Mesendoderm (in vitro differentiated cells): ENCODE results near the gene MAFF.

ENCODE experiments used
- DNase-seq: peaks from one replicate; pipeline ENCODE4 v3.0.0; 2013
- H2AK5ac ChIP-seq: 2 replicates; pipeline ENCODE4 v1.6.1; 2013; ENCODE audit warnings: low read length, inconsistent platforms
- H2BK120ac ChIP-seq: 2 replicates; pipeline ENCODE4 v1.6.1; 2013; ENCODE audit warnings: low read depth, mild to moderate bottlenecking, low read length, moderate library complexity, mixed read lengths
- H2BK15ac ChIP-seq: replicated peaks from 2 replicates; pipeline ENCODE4 v1.6.1; 2013; ENCODE audit warnings: low read depth, mild to moderate bottlenecking, moderate library complexity
- H2BK5ac ChIP-seq: 2 replicates; pipeline ENCODE4 v1.6.1; 2013; ENCODE audit warnings: low read length, inconsistent platforms
- H3K18ac ChIP-seq: 2 replicates; pipeline ENCODE4 v1.6.1; 2013; ENCODE audit warnings: mild to moderate bottlenecking, low read length, mixed read lengths
- H3K23ac ChIP-seq: one replicate; pipeline ENCODE4 v1.6.1; 2013; ENCODE audit warnings: low read length
- H3K27ac ChIP-seq: 2 replicates; pipeline ENCODE4 v1.5.1; 2013; ENCODE audit warnings: low read depth, mild to moderate bottlenecking, inconsistent platforms, low read length, moderate library complexity
- H3K27me3 ChIP-seq: 2 replicates; pipeline ENCODE4 v1.6.1; 2013; ENCODE audit warnings: low read length, control low read depth, mild to moderate bottlenecking, inconsistent platforms; ENCODE audit not compliant: insufficient read depth, poor library complexity
- H3K36me3 ChIP-seq: 2 replicates; pipeline ENCODE4 v1.6.1; 2013; ENCODE audit warnings: low read length, inconsistent platforms; ENCODE audit not compliant: control insufficient read depth, insufficient read depth
- H3K4ac ChIP-seq: one replicate; pipeline ENCODE4 v1.6.1; 2013; ENCODE audit warnings: low read depth, mild to moderate bottlenecking, low read length, moderate library complexity
- H3K4me1 ChIP-seq: 2 replicates; pipeline ENCODE4 v1.6.1; 2013; ENCODE audit warnings: low read depth, low read length, inconsistent platforms; ENCODE audit not compliant: control insufficient read depth
- H3K4me2 ChIP-seq: 2 replicates; pipeline ENCODE4 v1.6.1; 2013; ENCODE audit warnings: low read length
- H3K4me3 ChIP-seq: 2 replicates; pipeline ENCODE4 v1.5.1; 2013; ENCODE audit warnings: mild to moderate bottlenecking, low read length
- H3K56ac ChIP-seq: one replicate; pipeline ENCODE4 v1.6.1; 2013; ENCODE audit warnings: low read length
- H3K79me1 ChIP-seq: 2 replicates; pipeline ENCODE4 v1.6.1; 2013; ENCODE audit warnings: low read length, inconsistent platforms
- H3K79me2 ChIP-seq: 2 replicates; pipeline ENCODE4 v1.6.1; 2013; ENCODE audit warnings: mild to moderate bottlenecking, low read length; ENCODE audit not compliant: control insufficient read depth, insufficient read depth
- H3K9ac ChIP-seq: 2 replicates; pipeline ENCODE4 v1.6.1; 2013; ENCODE audit warnings: low read length, inconsistent platforms
- H4K5ac ChIP-seq: one replicate; pipeline ENCODE4 v1.6.1; 2013; ENCODE audit warnings: low read length
- H4K8ac ChIP-seq: one replicate; pipeline ENCODE4 v1.6.1; 2013; ENCODE audit warnings: low read depth, mild to moderate bottlenecking, control low read depth, low read length, moderate library complexity
- WGBS: extraction: QIAGEN DNeasy Blood & Tissue Kit; methylation state at CpG from one replicate; pipeline ENCODE4 v1.1.7; 2013; ENCODE audit warnings: low lambda C conversion rate, missing lambda C conversion rate; ENCODE audit not compliant: insufficient coverage; ENCODE audit errors: extremely low coverage; 5-methylcytosine and 5-hydroxymethylcytosine counted together

The MAFF gene

DNA sequence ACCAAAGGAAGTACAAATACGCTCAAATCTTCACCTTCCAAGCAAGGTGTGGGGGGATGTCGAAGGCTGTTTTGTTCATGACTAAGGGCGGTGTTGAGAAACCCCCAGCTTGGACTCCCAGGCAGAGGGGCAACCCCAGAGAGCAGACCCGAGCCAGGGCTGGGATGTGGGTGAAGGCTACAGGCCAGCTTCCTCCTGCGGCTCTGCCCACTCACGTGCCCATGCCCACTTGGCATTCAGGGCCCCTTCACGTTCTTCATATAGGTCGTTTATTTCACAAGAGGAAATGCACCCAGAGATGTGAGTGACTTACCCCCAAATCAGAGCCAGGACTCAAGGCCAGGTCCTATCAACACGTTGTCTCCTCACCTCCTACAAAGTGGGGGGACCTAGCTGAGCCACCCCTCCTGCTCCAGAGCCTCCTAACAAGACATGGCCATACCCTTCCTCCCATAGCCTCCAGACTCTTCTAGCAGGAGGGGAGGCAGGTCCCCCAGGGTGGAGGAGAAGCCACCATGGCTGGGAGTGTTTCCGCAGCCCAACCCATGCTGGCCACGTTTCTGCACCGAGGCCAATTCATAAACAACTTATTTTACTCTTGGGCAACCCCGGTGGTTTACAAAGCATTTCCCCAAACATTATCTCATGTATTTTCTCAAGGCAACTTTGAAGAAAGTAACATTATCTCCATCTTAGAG, 49.0 kb downstream of the MAFF start:
- Histone ChIP-seq H2BK15ac (no peak overlapping the region), H3K18ac (no peak overlapping the region), H3K27ac (no peak overlapping the region), H2AK5ac (no peak overlapping the region), H3K9ac (no peak overlapping the region), H3K4me3 (no peak overlapping the region), H3K27me3 (no peaks in the 10 kb centered on the region), H3K79me1 (peaks cover 14% of the 10 kb centered on the region), H4K8ac (no peak overlapping the region), H3K4me1 (no peaks in the 10 kb centered on the region), H3K56ac (no peak overlapping the region), H3K36me3 (peaks cover 1% of the 10 kb centered on the region), H3K4ac (no peak overlapping the region), H2BK120ac (no peak overlapping the region), H3K79me2 (peaks cover 3% of the 10 kb centered on the region), H2BK5ac (no peak overlapping the region), H4K5ac (no peak overlapping the region), H3K23ac (no peak overlapping the region), H3K4me2 (no peak overlapping the region)
- no CpG with 5 or more reads among the region's 13 CpGs for WGBS
- DNase-seq: no peak

GRCh38 chr22:38251341-38251692, 49.5 kb downstream of the MAFF start:
- no peak overlapping the region for H3K4ac ChIP-seq
- H3K79me2 ChIP-seq: peaks cover 3% of the 10 kb centered on the region
- no peak overlapping the region for H3K9ac ChIP-seq
- no CpG with 5 or more reads among the region's 7 CpGs for WGBS
- no peak overlapping the region for H4K8ac ChIP-seq
- no peak overlapping the region for H4K5ac ChIP-seq
- H3K79me1 ChIP-seq: peaks cover 14% of the 10 kb centered on the region
- H2BK120ac ChIP-seq: no peak overlapping the region
- H3K56ac ChIP-seq: no peak overlapping the region
- no peak overlapping the region for H3K4me3 ChIP-seq
- no peaks in the 10 kb centered on the region for H3K27me3 ChIP-seq
- H2BK15ac ChIP-seq: no peak overlapping the region
- H3K4me2 ChIP-seq: no peak overlapping the region
- no peak overlapping the region for H2AK5ac ChIP-seq
- H3K4me1 ChIP-seq: no peaks in the 10 kb centered on the region
- no peak overlapping the region for H3K27ac ChIP-seq
- H3K18ac ChIP-seq: no peak overlapping the region
- H2BK5ac ChIP-seq: no peak overlapping the region
- DNase-seq: no peak
- no peaks in the 10 kb centered on the region for H3K36me3 ChIP-seq
- H3K23ac ChIP-seq: no peak overlapping the region

GRCh38 chr22:38255697-38256096, 53.9 kb downstream of the MAFF start:
- Histone ChIP-seq H3K36me3 (no peaks in the 10 kb centered on the region), H3K18ac (no peak overlapping the region), H3K4me3 (no peak overlapping the region), H3K23ac (no peak overlapping the region), H4K5ac (no peak overlapping the region), H2BK120ac (no peak overlapping the region), H3K4ac (no peak overlapping the region), H3K4me1 (no peaks in the 10 kb centered on the region), H3K27ac (no peak overlapping the region), H2AK5ac (no peak overlapping the region), H2BK15ac (no peak overlapping the region), H3K79me1 (peaks cover 9% of the 10 kb centered on the region), H3K4me2 (no peak overlapping the region), H2BK5ac (no peak overlapping the region), H3K79me2 (peaks cover 11% of the 10 kb centered on the region), H3K9ac (no peak overlapping the region), H3K56ac (no peak overlapping the region), H4K8ac (no peak overlapping the region), H3K27me3 (no peaks in the 10 kb centered on the region)
- DNase-seq: no peak
- no CpG with 5 or more reads among the region's 2 CpGs for WGBS

DNA sequence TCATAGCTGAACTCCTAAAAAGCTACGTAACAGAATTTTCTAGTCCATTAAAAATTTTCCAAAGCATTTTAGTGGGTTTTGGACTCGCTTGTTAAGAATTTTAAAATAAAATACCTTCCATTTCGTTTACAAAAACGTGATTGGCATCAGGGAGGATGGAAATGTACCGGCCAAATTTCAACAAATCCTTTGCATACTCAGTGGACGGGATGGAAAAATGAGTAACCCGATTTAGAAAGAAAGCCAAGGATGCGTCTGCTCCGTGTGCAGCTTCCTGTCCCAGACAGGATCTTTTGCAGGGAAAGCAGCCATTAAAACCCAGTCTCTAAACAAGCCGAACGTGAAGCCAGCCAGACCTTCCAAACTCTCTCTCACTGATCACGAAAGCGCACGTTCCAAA, 55.4 kb downstream of the MAFF start:
- Histone ChIP-seq H3K79me1 (peaks cover 14% of the 10 kb centered on the region), H2AK5ac (no peak overlapping the region), H3K4me3 (no peak overlapping the region), H3K4ac (no peak overlapping the region), H3K36me3 (no peaks in the 10 kb centered on the region), H2BK15ac (no peak overlapping the region), H3K23ac (no peak overlapping the region), H3K27ac (no peak overlapping the region), H3K79me2 (peaks cover 18% of the 10 kb centered on the region), H2BK5ac (no peak overlapping the region), H3K27me3 (no peaks in the 10 kb centered on the region), H3K4me1 (peaks cover under 1% of the 10 kb centered on the region), H3K56ac (no peak overlapping the region), H3K4me2 (no peak overlapping the region), H4K5ac (no peak overlapping the region), H3K9ac (no peak overlapping the region), H2BK120ac (no peak overlapping the region), H3K18ac (no peak overlapping the region), H4K8ac (no peak overlapping the region)
- DNase-seq: no peak
- WGBS: no CpG with 5 or more reads among the region's 14 CpGs

GRCh38 chr22:38257650-38258250, 56.0 kb downstream of the MAFF start:
- no CpG with 5 or more reads among the region's 4 CpGs for WGBS
- no peak overlapping the region for H2AK5ac ChIP-seq
- H3K36me3 ChIP-seq: no peaks in the 10 kb centered on the region
- H3K56ac ChIP-seq: no peak overlapping the region
- H3K79me2 ChIP-seq: peaks cover 18% of the 10 kb centered on the region
- H3K4me2 ChIP-seq: no peak overlapping the region
- no peak overlapping the region for H3K23ac ChIP-seq
- H3K18ac ChIP-seq: no peak overlapping the region
- peaks cover 1% of the 10 kb centered on the region for H3K4me1 ChIP-seq
- no peak overlapping the region for H2BK5ac ChIP-seq
- H2BK120ac ChIP-seq: no peak overlapping the region
- no peak overlapping the region for H3K4me3 ChIP-seq
- H3K79me1 ChIP-seq: peaks cover 13% of the 10 kb centered on the region
- H3K27ac ChIP-seq: no peak overlapping the region
- no peak overlapping the region for H4K5ac ChIP-seq
- H3K9ac ChIP-seq: no peak overlapping the region
- H3K27me3 ChIP-seq: no peaks in the 10 kb centered on the region
- H2BK15ac ChIP-seq: no peak overlapping the region
- no peak for DNase-seq
- H4K8ac ChIP-seq: no peak overlapping the region
- no peak overlapping the region for H3K4ac ChIP-seq

- DNase-seq: no peak
- H3K79me1 ChIP-seq: peaks cover 13% of the 10 kb centered on the region
- H3K56ac ChIP-seq: no peak overlapping the region
- H3K27ac ChIP-seq: no peak overlapping the region
- no peak overlapping the region for H4K5ac ChIP-seq
- peaks cover 1% of the 10 kb centered on the region for H3K4me1 ChIP-seq
- no peak overlapping the region for H2BK15ac ChIP-seq
- WGBS: no CpG with 5 or more reads among the region's 8 CpGs
- no peak overlapping the region for H2BK120ac ChIP-seq
- no peaks in the 10 kb centered on the region for H3K36me3 ChIP-seq
- no peak overlapping the region for H3K4me2 ChIP-seq
- no peak overlapping the region for H2AK5ac ChIP-seq
- H3K4me3 ChIP-seq: no peak overlapping the region
- no peak overlapping the region for H2BK5ac ChIP-seq
- H3K18ac ChIP-seq: no peak overlapping the region
- no peaks in the 10 kb centered on the region for H3K27me3 ChIP-seq
- no peak overlapping the region for H3K23ac ChIP-seq
- no peak overlapping the region for H4K8ac ChIP-seq
- H3K79me2 ChIP-seq: peaks cover 19% of the 10 kb centered on the region
- H3K4ac ChIP-seq: no peak overlapping the region
- H3K9ac ChIP-seq: no peak overlapping the region
These were observed 57.1 kb downstream of the MAFF start for GRCh38 chr22:38258895-38259294.
